ENCODE data around the gene KRTAP5-5. TPM values are rescaled to one million over a fixed set of nuclear protein-coding genes. Genes with fewer than 3 reads are reported as not detected.

KRTAP5-5 gene
- total RNA-seq, 4 donors from 2014 or later: 2.5 TPM; not detected in 3

DNA sequence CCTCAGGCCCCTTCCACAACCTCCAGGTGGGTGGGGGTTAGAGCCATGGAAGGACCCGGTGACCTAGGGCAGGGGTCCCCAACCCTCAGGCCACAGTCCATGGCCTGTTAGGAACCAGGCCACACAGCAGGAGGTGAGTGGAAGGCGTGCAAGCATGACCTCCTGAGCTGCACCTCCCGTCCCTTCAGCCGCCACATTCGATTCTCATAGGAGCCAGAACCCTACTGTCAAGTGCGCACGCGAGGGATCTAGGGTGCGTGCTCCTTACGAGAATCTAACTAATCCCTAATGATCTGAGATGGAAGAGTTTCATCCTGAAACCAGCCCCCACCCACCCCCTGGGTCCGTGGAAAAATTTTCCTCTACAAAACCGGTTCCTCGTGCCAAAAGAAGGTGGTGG, 4.0 kb upstream of the KRTAP5-5 start:
- intact Hi-C loops (cut with DNase I; ENCODE audit: low total_unique reads): no loop called here
- no peak overlapping the region for H3K4me3 ChIP-seq (ENCODE audit: low read depth, poor library complexity, severe bottlenecking)
- WGBS, 2 donors: 72% methylated on average over 13 of the region's 13 CpGs
- DNase-seq (ENCODE audit: low spot score in 2 of 2): no peak
- TF ChIP-seq, protein P1, sequence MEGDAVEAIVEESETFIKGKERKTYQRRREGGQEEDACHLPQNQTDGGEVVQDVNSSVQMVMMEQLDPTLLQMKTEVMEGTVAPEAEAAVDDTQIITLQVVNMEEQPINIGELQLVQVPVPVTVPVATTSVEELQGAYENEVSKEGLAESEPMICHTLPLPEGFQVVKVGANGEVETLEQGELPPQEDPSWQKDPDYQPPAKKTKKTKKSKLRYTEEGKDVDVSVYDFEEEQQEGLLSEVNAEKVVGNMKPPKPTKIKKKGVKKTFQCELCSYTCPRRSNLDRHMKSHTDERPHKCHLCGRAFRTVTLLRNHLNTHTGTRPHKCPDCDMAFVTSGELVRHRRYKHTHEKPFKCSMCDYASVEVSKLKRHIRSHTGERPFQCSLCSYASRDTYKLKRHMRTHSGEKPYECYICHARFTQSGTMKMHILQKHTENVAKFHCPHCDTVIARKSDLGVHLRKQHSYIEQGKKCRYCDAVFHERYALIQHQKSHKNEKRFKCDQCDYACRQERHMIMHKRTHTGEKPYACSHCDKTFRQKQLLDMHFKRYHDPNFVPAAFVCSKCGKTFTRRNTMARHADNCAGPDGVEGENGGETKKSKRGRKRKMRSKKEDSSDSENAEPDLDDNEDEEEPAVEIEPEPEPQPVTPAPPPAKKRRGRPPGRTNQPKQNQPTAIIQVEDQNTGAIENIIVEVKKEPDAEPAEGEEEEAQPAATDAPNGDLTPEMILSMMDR (IDR thresholded peaks at IDR 0.05): no peak
- no peak for TF ChIP-seq POLR2A (IDR thresholded peaks at IDR 0.05)

GRCh38 chr11:1628506-1629325, 859 bp upstream of the KRTAP5-5 start:
- no peak overlapping the region for H3K4me3 ChIP-seq (ENCODE audit: low read depth, poor library complexity, severe bottlenecking)
- DNase-seq (ENCODE audit: low spot score in 2 of 2): peak in 1 of 2 donors; percentile 91
- TF ChIP-seq, protein P1 (IDR thresholded peaks at IDR 0.05): peak in 1 of 3 donors; percentile 38
- no peak for TF ChIP-seq POLR2A (IDR thresholded peaks at IDR 0.05)
- intact Hi-C loops (cut with DNase I; ENCODE audit: low total_unique reads): no loop called here
- WGBS, 2 donors: 35 to 47% methylated on average over 18 to 34 of the region's 35 CpGs

- H3K4me3 ChIP-seq (ENCODE audit: low read depth, poor library complexity, severe bottlenecking): no peak overlapping the region
- 69 to 78% methylated on average over 1 to 2 of the region's 2 CpGs for WGBS, 2 donors
- intact Hi-C loops (cut with DNase I; ENCODE audit: low total_unique reads): no loop called here
- no peak for DNase-seq (ENCODE audit: low spot score in 2 of 2)
- no peak for TF ChIP-seq POLR2A (IDR thresholded peaks at IDR 0.05)
- TF ChIP-seq, protein P1 (IDR thresholded peaks at IDR 0.05): no peak
These were observed 696 bp downstream of the KRTAP5-5 start for GRCh38 chr11:1630271-1630670.

- H3K4me3 ChIP-seq (ENCODE audit: low read depth, poor library complexity, severe bottlenecking): no peak overlapping the region
- DNase-seq (ENCODE audit: low spot score in 2 of 2): no peak
- intact Hi-C loops (cut with DNase I; ENCODE audit: low total_unique reads): no loop called here
- 76 to 80% methylated on average over 13 of the region's 13 CpGs for WGBS, 2 donors
- no peak for TF ChIP-seq POLR2A (IDR thresholded peaks at IDR 0.05)
- TF ChIP-seq, protein P1 (IDR thresholded peaks at IDR 0.05): no peak
These were observed 1.5 kb downstream of the KRTAP5-5 start for GRCh38 chr11:1631066-1631568.

GRCh38 chr11:1632053-1632714, 2.6 kb downstream of the KRTAP5-5 start:
- no peak for TF ChIP-seq POLR2A (IDR thresholded peaks at IDR 0.05)
- TF ChIP-seq, protein P1 (IDR thresholded peaks at IDR 0.05): no peak
- DNase-seq (ENCODE audit: low spot score in 2 of 2): no peak
- WGBS, 2 donors: 68 to 74% methylated on average over 9 to 11 of the region's 11 CpGs
- no peak overlapping the region for H3K4me3 ChIP-seq (ENCODE audit: low read depth, poor library complexity, severe bottlenecking)
- intact Hi-C loops (cut with DNase I; ENCODE audit: low total_unique reads): no loop called here

Data from lower leg skin (tissue), 4 donors.